ENCODE results near the gene LHX4. TPM values are rescaled to one million over a fixed set of nuclear protein-coding genes. Genes with fewer than 3 reads are reported as not detected.

The LHX4 gene
- total RNA-seq, 3 donors from 2014 or later = 0.41 to 2.5 (median 0.89) TPM

DNA sequence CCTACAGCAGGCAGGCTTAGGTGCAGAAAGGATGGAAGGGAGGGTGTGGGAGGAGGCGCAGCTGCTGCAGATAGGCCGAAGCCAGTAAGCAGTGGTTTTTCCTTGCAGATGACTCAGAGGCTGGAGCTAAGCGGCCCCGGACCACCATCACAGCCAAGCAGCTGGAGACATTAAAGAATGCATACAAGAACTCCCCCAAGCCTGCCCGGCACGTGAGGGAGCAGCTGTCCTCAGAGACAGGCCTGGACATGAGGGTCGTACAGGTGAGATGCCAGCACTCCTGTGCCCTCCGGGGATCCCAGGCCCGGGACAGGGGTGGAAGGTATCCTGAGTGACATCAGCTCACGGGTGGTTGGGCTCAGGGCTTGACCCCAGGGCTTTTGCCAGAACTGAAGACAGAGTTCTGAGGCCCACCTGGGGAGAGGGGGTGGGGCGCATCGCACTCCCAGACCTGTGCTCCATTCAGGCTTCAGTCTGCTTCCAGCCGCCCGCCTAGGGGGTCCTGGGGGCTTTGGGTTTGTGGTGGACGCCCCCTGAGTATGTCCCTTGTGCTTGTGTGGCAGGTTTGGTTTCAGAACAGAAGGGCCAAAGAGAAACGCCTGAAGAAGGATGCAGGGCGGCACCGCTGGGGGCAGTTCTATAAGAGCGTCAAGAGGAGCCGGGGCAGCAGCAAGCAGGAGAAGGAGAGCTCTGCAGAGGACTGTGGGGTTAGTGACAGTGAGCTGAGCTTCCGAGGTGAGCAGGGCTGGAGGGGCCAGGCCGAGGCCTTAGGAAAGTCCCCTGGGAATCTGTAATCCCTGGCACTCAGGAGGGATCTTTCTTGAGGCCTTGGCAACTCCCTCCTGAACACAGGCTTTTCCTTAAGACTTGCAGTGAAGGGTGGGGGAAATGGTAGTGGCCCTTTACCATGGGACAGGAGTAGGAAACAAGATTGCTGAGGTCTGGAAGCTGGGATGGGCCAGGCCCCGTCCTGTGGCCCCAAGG is 41.5 kb downstream of the LHX4 start:
- peak; percentile 5 for ATAC-seq
- H3K9me3 ChIP-seq = no peaks in the 10 kb centered on the region
- H3K4me3 ChIP-seq = no peak overlapping the region
- peaks cover 15% of the 10 kb centered on the region for H3K4me1 ChIP-seq (ENCODE audit: low read depth)
- intact Hi-C loops (cut with DNase I, micrococcal nuclease) = no loop called here
- H3K36me3 ChIP-seq (ENCODE audit: low read depth) = no peaks in the 10 kb centered on the region
- peak in 1 of 3 donors; percentile 14 for DNase-seq
- TF ChIP-seq CTCF (IDR thresholded peaks at IDR 0.05) = no peak

GRCh38 chr1:180272395-180272794 is 42.3 kb downstream of the LHX4 start:
- DNase-seq (no peak), ATAC-seq (no peak)
- H3K4me1 ChIP-seq (ENCODE audit: low read depth) = peaks cover 15% of the 10 kb centered on the region
- intact Hi-C loops (cut with DNase I, micrococcal nuclease) = no loop called here
- no peaks in the 10 kb centered on the region for H3K9me3 ChIP-seq
- H3K36me3 ChIP-seq (ENCODE audit: low read depth) = no peaks in the 10 kb centered on the region
- H3K4me3 ChIP-seq = no peak overlapping the region
- TF ChIP-seq CTCF (IDR thresholded peaks at IDR 0.05) = no peak

- Histone ChIP-seq H3K9me3 (no peaks in the 10 kb centered on the region), H3K4me1 (ENCODE audit: low read depth) (peaks cover 15% of the 10 kb centered on the region), H3K36me3 (ENCODE audit: low read depth) (no peaks in the 10 kb centered on the region), H3K4me3 (no peak overlapping the region)
- no peak for TF ChIP-seq CTCF (IDR thresholded peaks at IDR 0.05)
- no peak for ATAC-seq
- no peak for DNase-seq
- intact Hi-C loops (cut with DNase I, micrococcal nuclease) = no loop called here
Measured at GRCh38 chr1:180273066-180273465, 43.0 kb downstream of the LHX4 start.

DNA sequence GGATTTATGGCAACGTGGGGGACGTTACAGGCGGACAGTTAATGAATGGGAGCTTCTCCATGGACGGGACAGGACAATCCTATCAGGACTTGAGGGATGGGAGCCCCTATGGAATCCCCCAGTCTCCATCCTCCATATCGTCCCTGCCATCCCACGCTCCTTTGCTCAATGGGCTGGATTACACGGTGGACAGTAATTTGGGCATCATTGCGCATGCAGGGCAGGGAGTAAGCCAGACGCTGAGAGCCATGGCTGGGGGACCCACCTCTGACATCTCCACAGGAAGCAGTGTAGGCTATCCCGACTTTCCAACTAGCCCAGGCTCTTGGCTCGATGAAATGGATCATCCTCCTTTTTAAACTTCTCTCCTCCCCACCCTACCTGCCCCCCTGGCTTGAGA is 44.2 kb downstream of the LHX4 start:
- no peak for TF ChIP-seq CTCF (IDR thresholded peaks at IDR 0.05)
- Histone ChIP-seq H3K36me3 (ENCODE audit: low read depth) (no peaks in the 10 kb centered on the region), H3K4me3 (no peak overlapping the region), H3K4me1 (ENCODE audit: low read depth) (peaks cover 15% of the 10 kb centered on the region), H3K9me3 (no peaks in the 10 kb centered on the region)
- intact Hi-C loops (cut with DNase I, micrococcal nuclease) = no loop called here
- ATAC-seq (no peak), DNase-seq (no peak)

DNA sequence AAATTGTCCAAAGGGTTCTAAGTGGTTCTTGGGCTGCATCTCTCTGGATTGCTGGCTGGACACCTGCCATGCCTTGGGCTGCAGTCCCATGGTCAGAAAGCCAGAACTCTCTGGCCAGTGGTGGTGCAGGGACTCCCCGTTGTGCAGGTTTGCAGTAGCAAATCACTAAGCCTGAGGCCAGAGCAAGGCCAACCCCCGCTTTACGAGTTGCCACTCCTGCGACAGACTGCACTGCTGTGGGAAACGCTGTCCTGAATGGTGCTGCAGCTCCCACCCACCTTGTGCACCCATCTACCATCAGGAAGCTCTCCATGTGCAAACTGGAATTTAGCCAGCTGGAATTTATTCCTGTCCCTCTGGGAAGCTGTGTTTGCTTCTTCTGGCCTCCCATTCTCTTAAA is 45.7 kb downstream of the LHX4 start:
- no peak for TF ChIP-seq CTCF (IDR thresholded peaks at IDR 0.05)
- no peaks in the 10 kb centered on the region for H3K36me3 ChIP-seq (ENCODE audit: low read depth)
- DNase-seq (peak in 1 of 3 donors; percentile 1), ATAC-seq (no peak)
- no peak overlapping the region for H3K4me3 ChIP-seq
- intact Hi-C loops (cut with DNase I, micrococcal nuclease) = no loop called here
- no peaks in the 10 kb centered on the region for H3K9me3 ChIP-seq
- H3K4me1 ChIP-seq (ENCODE audit: low read depth) = peaks cover 13% of the 10 kb centered on the region
